ENCODE results near the gene GUCA2B. TPM values are rescaled to one million over a fixed set of nuclear protein-coding genes. Genes with fewer than 3 reads are reported as not detected.

GUCA2B gene
- total RNA-seq = not detected in 2 replicates

GRCh38 chr1:42152907-42153600, at the start of gene GUCA2B:
Gene GUCA2B, plus strand, starts transcription at chr1:42153410. Its CDS starts 41 bp downstream, at chr1:42153451.
- Histone ChIP-seq H3K27me3 (ENCODE audit: control insufficient read depth, insufficient read depth, low read length) (peaks cover 23% of the 10 kb centered on the region), H3K4me3 (ENCODE audit: low read depth, low read length) (no peak within 1 kb of the TSS), H3K36me3 (ENCODE audit: control insufficient read depth, insufficient read depth, low read length) (no peaks in the 10 kb centered on the region)
- DNase-seq (ENCODE audit: low read depth) = no peak
- TF ChIP-seq, protein P1, sequence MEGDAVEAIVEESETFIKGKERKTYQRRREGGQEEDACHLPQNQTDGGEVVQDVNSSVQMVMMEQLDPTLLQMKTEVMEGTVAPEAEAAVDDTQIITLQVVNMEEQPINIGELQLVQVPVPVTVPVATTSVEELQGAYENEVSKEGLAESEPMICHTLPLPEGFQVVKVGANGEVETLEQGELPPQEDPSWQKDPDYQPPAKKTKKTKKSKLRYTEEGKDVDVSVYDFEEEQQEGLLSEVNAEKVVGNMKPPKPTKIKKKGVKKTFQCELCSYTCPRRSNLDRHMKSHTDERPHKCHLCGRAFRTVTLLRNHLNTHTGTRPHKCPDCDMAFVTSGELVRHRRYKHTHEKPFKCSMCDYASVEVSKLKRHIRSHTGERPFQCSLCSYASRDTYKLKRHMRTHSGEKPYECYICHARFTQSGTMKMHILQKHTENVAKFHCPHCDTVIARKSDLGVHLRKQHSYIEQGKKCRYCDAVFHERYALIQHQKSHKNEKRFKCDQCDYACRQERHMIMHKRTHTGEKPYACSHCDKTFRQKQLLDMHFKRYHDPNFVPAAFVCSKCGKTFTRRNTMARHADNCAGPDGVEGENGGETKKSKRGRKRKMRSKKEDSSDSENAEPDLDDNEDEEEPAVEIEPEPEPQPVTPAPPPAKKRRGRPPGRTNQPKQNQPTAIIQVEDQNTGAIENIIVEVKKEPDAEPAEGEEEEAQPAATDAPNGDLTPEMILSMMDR (IDR thresholded peaks at IDR 0.05; ENCODE audit: insufficient read depth, low read length, poor library complexity, severe bottlenecking) = no peak

DNA sequence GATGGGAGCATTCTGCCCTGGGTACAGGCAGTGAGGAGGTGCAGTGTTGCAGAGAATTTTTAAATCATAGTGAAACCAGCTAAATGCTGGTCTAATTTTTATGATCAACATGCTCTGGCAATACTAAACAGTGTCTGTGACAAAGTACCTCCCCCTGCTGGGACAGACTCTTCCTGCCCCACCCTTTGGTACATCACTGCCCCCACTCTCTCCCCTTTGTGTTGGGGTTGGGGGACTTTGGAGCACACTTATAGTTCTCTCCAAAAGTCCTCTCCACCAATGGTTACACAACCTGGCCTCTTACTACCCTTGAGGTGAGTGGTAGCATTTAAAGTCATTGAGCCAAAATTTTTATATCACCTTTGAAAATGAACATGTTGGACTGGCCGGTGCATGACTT, 48.2 kb upstream of the GUCA2B start:
- Histone ChIP-seq H3K4me3 (ENCODE audit: low read depth, low read length) (no peak overlapping the region), H3K27me3 (ENCODE audit: control insufficient read depth, insufficient read depth, low read length) (no peaks in the 10 kb centered on the region), H3K36me3 (ENCODE audit: control insufficient read depth, insufficient read depth, low read length) (no peaks in the 10 kb centered on the region)
- TF ChIP-seq, protein P1 (IDR thresholded peaks at IDR 0.05; ENCODE audit: insufficient read depth, low read length, poor library complexity, severe bottlenecking) = no peak
- DNase-seq (ENCODE audit: low read depth) = no peak

DNA sequence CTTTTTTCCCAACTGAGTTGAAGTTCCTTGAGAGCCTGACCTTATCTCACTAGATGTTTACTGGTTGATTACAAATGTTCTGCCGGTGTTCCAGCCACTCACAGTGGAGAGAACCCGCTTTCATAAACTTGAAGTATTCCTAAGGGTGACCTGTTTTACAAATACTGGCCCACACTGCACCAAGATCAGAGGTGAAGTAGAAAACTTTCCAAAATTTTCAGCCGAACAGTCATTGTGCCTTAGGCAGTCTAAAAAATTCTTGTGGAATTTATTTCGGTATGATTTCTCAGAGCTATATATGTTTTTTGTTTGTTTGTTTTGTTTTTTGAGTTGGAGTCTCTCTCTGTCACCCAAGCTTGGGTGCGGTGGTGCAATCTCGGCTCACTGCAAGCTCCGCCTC, 44.9 kb upstream of the GUCA2B start:
- no peaks in the 10 kb centered on the region for H3K27me3 ChIP-seq (ENCODE audit: control insufficient read depth, insufficient read depth, low read length)
- TF ChIP-seq, protein P1 (IDR thresholded peaks at IDR 0.05; ENCODE audit: insufficient read depth, low read length, poor library complexity, severe bottlenecking) = no peak
- DNase-seq (ENCODE audit: low read depth) = no peak
- no peak overlapping the region for H3K4me3 ChIP-seq (ENCODE audit: low read depth, low read length)
- H3K36me3 ChIP-seq (ENCODE audit: control insufficient read depth, insufficient read depth, low read length) = no peaks in the 10 kb centered on the region

GRCh38 chr1:42109600-42109999, 43.6 kb upstream of the GUCA2B start:
- no peak overlapping the region for H3K4me3 ChIP-seq (ENCODE audit: low read depth, low read length)
- TF ChIP-seq, protein P1 (IDR thresholded peaks at IDR 0.05; ENCODE audit: insufficient read depth, low read length, poor library complexity, severe bottlenecking) = no peak
- no peaks in the 10 kb centered on the region for H3K27me3 ChIP-seq (ENCODE audit: control insufficient read depth, insufficient read depth, low read length)
- no peak for DNase-seq (ENCODE audit: low read depth)
- no peaks in the 10 kb centered on the region for H3K36me3 ChIP-seq (ENCODE audit: control insufficient read depth, insufficient read depth, low read length)

DNA sequence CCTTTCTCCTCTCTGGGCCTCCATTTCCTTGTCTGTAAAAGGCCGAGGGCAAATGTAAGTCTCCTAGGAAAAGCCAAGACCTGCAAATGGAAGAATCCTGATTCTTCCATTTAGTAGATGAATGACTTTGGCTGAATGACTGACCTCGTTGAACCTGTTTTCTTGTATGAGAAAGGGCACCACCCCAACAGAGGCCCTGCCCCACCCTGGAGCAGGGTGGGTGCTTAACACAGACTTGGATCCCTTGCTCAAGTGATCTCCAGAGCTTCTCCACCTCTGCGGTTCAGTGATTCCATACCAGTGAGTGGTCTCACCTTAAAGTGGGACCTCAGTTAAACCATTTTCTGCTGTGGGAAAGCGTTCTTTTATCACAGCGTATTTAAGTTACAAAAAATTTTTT, 39.0 kb upstream of the GUCA2B start:
- no peak for DNase-seq (ENCODE audit: low read depth)
- H3K4me3 ChIP-seq (ENCODE audit: low read depth, low read length) = no peak overlapping the region
- TF ChIP-seq, protein P1 (IDR thresholded peaks at IDR 0.05; ENCODE audit: insufficient read depth, low read length, poor library complexity, severe bottlenecking) = no peak

DNA sequence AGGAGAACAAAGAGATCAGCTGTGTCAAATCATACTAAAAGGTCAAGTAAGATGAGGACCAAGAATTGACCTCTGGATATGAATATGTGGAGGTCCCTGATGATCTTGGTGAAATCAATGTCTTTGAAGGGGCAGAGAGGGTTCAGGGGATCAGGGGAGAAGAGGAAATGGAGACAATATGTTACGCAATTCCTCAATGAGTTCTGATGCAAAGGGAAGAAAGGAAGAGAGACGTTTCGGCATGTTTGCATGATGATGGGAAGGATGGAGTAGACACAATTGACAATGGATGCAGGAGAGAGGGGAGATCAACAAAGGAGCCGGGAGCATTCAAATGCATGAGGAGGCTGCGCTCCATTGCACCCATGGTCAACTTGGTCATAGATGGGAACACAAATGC, 36.0 kb upstream of the GUCA2B start:
- TF ChIP-seq, protein P1 (IDR thresholded peaks at IDR 0.05; ENCODE audit: insufficient read depth, low read length, poor library complexity, severe bottlenecking) = no peak

More for the DNA sequence above, 39.0 kb upstream of the GUCA2B start:
- H3K36me3 ChIP-seq (ENCODE audit: control insufficient read depth, insufficient read depth, low read length) = no peaks in the 10 kb centered on the region
- no peaks in the 10 kb centered on the region for H3K27me3 ChIP-seq (ENCODE audit: control insufficient read depth, insufficient read depth, low read length)

More for the DNA sequence above, 36.0 kb upstream of the GUCA2B start:
- no peaks in the 10 kb centered on the region for H3K27me3 ChIP-seq (ENCODE audit: control insufficient read depth, insufficient read depth, low read length)
- H3K4me3 ChIP-seq (ENCODE audit: low read depth, low read length) = no peak overlapping the region
- H3K36me3 ChIP-seq (ENCODE audit: control insufficient read depth, insufficient read depth, low read length) = no peaks in the 10 kb centered on the region
- DNase-seq (ENCODE audit: low read depth) = no peak

All from kidney epithelial cell (primary cell).